ENCODE data around the gene CASS4. TPM values are rescaled to one million over a fixed set of nuclear protein-coding genes. Genes with fewer than 3 reads are reported as not detected.

The CASS4 gene
- total and polyA plus RNA-seq, 9 of the 15 experiments (the other 6 are each of a cell fraction or from before 2014, with no cell fraction given): 8.1 to 53.8 (median 26.7) TPM

- TF ChIP-seq, protein P1, sequence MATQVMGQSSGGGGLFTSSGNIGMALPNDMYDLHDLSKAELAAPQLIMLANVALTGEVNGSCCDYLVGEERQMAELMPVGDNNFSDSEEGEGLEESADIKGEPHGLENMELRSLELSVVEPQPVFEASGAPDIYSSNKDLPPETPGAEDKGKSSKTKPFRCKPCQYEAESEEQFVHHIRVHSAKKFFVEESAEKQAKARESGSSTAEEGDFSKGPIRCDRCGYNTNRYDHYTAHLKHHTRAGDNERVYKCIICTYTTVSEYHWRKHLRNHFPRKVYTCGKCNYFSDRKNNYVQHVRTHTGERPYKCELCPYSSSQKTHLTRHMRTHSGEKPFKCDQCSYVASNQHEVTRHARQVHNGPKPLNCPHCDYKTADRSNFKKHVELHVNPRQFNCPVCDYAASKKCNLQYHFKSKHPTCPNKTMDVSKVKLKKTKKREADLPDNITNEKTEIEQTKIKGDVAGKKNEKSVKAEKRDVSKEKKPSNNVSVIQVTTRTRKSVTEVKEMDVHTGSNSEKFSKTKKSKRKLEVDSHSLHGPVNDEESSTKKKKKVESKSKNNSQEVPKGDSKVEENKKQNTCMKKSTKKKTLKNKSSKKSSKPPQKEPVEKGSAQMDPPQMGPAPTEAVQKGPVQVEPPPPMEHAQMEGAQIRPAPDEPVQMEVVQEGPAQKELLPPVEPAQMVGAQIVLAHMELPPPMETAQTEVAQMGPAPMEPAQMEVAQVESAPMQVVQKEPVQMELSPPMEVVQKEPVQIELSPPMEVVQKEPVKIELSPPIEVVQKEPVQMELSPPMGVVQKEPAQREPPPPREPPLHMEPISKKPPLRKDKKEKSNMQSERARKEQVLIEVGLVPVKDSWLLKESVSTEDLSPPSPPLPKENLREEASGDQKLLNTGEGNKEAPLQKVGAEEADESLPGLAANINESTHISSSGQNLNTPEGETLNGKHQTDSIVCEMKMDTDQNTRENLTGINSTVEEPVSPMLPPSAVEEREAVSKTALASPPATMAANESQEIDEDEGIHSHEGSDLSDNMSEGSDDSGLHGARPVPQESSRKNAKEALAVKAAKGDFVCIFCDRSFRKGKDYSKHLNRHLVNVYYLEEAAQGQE (IDR thresholded peaks at IDR 0.05; ENCODE audit: borderline replicate concordance): peak; percentile 53; the same call in 1 of the 2 replicates
- TF ChIP-seq, protein P1 (CRISPR knock-in tag; IDR thresholded peaks at IDR 0.05; ENCODE audit: low read depth): no peak
Observed at GRCh38 chr20:56400001-56400640, 11.9 kb upstream of the CASS4 start (continued).
